DMS 273 (cell line): Measurements from ENCODE around the gene IGFBP7.
A peak's percentile ranks its signal among the peaks of the same experiment; 100 is the strongest.

Experiments
- DNase-seq: peaks from one replicate; lab custom pipeline; 2025; ENCODE audit not compliant: unreplicated experiment; lab: John Stamatoyannopoulos, UW

The IGFBP7 gene

DNA sequence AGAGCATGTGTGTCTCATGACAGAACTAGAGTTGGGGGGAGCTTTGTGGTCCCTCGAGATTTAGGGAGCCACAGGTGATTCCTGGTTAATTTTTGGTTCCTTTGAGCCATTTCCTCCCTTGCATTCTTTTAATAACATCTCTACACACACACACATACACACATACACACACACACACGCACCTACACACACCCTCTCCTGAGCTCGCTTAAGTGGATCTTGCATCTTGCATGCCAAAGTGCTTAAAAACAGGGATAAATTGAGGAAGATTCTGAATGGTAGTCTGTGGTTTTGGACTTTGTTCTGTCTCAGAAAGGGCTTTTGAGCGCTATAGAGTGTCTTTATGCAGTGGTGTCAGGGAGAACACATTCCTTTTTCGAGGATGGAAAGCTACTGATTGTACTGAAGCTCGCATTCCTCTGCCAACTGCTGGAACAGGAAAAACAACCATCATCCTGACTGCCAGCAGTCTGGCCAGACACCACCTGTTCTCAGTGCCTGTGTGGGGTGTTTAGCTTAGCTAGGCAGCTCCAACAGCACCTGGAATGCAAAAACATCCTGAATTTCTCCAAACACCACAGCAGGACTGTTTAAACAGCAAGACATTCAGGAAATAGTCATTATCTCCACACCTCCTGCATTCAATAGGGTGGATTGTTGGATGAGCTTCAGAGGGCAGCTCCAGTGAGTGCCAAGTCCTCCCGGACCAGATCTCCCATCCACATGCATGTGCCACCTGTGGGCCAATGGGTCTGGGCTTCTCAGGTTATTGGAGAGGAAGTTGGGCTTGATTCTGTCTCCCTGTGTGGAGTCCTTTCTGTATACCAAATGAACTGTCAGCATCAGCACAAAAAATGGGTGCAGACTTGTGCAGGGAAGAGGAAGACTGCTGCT, 21.9 kb upstream of the IGFBP7 start:
- peak; percentile 40 for DNase-seq

DNA sequence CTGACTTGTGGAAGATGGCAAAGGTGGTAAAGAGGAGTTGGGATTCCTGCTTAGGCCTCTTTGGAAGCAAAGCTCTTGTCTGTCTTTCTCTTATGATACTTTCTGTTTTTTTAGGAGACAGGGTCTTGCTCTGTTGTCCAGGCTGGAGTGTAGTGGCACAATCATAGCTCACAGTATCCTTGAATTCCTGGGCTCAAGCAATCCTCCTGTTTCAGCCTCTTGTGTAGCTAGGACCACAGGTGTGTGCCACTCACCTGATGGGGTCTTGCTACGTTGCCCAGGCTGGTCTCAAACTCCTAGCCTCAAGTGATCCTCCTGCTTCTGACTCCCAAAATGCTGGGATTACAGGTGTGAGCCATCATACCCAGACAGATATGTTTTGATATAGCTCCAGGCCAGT, 19.3 kb upstream of the IGFBP7 start:
- no peak for DNase-seq

DNA sequence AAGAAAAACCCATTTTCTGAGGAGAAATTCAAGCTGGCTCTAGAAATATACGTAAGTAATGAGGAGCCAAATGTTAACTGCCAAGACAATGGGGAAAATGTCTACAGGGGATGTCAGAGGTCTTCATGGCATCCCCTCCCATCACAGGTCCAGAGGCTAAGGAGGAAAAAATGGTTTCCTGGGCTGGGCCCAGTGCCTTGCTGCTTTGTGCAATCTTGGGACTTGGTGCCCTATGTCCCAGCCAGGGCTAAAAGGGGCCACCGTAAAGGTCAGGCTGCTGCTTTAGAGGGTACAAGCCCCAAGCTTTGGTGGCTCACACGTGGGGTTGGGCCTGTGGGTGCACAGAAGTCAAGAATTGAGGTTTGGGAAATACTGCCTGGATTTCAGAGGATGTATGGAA, 17.2 kb upstream of the IGFBP7 start:
- no peak for DNase-seq

DNA sequence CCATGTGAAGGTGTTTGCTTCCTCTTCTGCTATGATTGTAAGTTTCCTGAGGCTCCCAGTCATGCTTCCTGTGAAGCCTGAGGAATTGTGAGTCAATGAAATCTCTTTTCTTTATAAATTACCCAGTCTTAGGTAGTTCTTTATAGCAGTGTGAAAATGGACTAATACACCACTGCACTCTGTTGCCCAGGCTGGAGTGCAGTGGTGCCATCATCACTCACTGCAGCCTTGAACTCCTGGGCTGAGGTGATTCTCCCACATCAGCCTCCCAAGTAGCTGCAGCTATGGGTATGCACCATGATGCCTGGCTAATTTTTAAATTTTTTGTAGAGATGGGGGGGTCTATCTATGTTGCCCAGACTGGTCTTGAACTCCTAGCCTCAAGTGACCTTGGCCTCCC, 15.8 kb upstream of the IGFBP7 start:
- peak; percentile 2 for DNase-seq

- peak; percentile 19 for DNase-seq
These were observed 14.0 kb upstream of the IGFBP7 start for GRCh38 chr4:57124145-57124544.

DNA sequence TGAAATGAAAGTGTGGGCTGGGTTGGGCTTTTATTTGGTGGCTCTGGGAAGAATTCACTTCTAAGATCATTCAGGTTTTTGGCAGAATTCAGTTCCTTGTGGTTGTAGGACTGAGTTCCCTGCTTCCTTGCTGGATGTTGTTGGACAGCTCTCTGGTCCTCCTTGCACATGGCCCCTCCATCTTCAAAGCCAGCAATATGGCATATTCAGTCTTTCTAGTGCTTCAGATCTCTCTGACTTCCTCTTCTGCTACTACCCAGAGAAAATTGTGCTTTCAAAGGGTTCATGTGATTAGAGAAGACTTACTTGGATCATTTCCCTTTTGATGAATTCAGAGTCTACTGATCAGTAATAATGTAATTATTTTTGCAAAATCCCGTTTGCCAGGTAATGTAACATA, 12.8 kb upstream of the IGFBP7 start:
- DNase-seq, result no peak

DNA sequence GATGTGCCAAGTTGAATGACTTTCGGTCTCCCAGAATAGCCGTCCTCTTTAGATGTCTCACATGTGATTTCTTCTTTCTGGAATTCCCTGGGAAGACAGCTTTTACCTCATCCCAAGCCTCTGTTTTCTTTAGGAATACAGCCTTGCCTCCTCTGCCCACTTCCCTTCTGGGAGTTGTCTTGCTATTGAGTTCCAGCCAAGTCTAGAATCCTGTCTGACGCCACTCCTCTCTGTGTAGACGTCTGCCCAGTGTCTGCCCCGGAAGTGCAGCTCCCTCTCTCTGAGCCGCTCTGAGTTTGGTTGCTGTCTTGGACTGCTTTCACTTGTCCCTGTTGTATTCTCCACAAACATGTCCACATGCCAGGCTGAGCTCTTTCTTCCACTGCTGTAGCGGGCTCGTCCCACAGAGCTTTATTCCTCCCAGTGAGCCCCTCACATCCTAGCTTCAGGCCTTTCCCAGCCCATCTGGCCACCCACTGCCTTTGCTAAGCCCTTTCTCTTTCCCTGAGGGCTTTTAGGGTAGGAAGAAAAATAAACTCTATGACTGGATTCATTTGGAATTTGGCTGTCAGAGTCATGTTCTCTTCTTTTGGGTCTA, 9.0 kb upstream of the IGFBP7 start:
- peak; percentile 25 for DNase-seq

DNA sequence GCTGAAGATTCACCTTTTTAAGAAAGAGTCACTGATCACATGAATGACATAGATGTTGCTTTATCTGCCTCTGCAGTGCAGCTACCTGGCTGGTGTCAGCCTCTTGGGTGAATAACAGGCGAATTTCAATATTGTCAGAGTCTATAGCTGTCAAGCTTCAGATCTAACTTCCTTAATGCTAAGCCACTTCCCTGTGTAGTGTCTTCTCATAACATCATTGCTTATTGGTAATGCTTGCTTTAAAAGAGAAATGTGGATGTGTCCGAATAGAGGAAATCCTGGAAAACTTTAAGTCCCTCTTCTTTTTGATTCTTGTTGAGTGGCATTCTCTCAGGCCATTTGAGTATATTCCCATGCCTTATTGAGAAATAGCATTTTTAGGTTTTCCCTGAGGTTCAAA, 7.3 kb upstream of the IGFBP7 start:
- no peak for DNase-seq

- no peak for DNase-seq
These were observed 6.1 kb upstream of the IGFBP7 start for GRCh38 chr4:57116245-57116644.

DNA sequence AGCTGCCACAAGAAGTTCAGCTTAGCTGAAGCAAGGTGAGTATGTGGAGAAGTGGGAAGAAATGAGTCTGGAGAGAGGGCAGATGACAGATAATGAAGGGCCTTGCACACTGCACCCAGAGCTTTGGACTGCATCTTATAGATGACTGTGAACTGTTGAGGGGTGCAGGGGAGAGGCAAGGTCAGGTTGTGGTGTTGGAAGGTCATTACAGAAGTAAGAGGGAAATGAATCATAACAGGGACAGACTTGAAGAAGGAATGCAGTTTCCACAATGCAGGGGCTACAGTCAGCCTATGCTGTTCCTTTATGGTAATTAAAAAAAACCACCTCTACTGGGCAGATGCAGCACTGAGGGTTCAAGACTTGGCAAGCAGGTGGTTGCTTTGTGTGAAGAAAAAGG, 4.8 kb upstream of the IGFBP7 start:
- no peak for DNase-seq

DNA sequence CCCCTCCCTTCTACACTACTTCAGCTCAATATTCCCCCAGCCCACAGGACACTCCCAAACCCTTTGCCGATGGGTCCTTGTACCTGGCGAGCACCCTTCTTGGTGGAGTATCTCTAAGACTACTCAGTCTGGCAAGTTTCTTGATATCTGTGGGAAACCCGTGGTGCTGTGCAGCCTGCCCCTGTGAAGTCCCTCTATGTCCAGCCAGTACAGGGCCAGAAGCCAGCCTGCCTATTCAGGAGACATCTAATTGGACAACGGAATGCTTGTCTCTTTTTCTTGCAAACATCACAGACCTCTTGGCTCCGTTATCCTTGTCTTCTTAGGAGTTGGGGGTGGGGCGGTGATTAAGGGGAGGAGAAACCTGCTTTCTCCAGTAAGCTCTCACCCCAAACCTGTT, 3.7 kb upstream of the IGFBP7 start:
- DNase-seq, result no peak

- peak; percentile 39 for DNase-seq
These were observed 691 bp upstream of the IGFBP7 start for GRCh38 chr4:57110640-57111511.

DNA sequence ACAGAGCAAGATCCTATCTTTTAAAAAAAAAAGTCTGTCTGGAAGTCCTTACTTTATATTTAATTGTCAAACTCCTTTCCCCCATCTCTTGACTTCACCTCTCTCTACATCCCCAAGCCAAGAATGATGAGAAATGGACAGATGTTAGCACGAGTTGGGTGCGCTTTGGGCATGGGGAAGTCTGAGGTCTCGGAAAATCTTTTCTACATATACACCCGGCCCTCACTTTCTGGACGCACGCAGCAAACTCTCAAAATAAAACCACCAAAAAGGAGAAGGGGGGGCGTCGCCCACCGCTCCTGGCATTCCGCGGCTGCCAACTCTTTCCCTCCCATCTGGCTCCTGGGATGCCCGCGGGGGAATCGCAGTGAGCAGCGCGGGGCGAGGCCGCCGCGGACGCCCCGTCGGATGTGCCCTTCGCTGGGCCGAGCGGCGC, 756 bp downstream of the IGFBP7 start:
- peak; percentile 48 for DNase-seq

DNA sequence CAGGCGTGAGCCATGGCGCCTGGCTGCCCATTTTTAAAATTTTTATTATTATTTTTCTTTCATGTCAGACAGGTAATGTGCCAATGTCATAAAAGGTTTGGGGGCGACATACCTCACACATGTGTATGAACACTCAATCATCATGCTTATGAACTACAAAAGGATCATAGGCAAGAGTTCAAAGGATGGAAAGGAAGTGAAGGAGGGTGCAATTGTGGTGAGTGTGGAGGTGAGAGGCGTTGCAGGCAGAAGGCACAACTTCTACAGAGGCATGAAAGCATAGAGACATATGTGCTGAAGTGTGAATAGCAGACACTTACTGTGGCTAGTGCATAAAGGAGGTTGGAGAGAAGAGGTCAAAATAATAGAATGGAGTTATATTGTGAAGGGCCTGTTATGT, 4.0 kb downstream of the IGFBP7 start:
- DNase-seq, result no peak

- DNase-seq, result no peak
These were observed 5.3 kb downstream of the IGFBP7 start for GRCh38 chr4:57104706-57105560.

GRCh38 chr4:57103051-57103450, 7.1 kb downstream of the IGFBP7 start:
- peak; percentile 20 for DNase-seq

DNA sequence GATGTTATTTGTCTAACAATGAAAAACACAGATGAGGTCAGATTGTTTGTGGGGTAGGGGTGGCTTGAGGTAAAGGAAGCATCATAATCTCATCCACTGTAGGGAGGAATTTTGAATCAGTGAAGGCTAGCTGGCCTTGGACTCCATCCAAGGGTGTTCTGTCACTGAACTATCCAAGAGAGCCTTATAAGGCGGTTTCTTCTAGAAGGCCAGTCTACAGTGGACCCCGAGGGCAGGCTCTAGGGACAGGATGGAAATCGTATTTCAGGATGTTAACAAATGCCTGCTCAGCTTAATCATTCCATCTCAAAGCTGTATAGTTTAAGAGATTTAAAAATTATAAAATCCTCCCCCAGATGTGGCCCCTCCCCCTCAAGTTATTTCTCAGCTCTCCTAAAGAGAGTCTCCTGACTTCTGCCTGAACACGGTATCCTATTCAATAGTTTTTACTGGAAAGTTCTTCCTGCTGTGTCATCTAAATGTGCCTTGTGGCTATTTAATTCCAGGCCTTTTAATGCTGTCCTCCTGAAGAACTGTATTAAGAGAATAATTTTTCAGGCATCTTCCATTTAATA, 8.0 kb downstream of the IGFBP7 start:
- DNase-seq, result peak; percentile 29

DNA sequence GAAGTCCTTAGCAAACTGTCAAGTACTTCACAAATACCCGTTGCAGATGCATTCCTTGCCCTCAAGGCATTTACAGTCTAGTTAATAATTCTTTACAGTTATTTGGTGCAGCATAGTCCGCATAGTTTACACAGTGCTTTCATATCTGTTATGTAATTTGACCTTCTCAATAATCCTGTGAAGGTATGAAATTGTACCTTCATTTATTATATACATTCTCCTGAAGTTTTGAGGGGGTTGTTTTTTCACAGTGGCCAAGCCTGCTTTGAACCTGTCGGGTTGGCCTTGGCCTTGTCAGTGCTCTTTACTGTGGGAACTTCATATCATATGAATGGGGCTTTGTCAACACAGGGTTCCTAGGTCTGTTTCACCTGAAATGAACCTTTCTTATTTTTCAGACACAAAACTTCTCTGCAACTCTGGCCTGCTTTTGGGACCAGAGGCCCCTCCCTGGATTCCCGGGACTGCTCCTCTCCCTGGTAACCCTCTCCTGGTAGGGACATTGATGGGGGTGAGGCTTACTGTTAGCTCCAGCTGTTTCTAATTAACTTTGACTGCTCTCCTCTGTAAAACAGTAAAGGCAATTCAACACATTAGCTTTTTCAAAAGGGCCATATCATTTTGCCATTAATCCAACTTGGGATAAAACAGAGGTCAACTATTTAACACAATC, 9.1 kb downstream of the IGFBP7 start:
- DNase-seq, result peak; percentile 1

GRCh38 chr4:57099363-57099762, 10.8 kb downstream of the IGFBP7 start:
- no peak for DNase-seq

DNA sequence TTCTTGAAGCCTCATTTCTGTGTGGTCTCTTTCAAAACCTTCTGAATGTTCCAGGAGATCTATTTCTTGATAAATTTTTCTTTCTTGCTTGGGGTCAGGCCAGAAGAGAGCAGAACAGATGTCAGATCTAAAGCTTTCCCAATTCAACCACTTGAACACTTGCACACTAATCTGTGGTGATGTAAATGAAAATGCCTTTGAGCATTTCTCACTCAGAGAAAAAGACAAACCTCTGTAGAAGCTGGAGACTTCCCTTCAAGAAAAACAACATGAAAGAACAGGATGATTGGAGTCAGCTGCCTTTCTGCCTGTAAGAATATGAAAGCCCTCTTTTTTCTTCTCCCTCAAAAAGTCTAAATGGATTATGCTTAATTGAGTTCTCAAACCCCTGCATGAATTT, 11.2 kb downstream of the IGFBP7 start:
- peak; percentile 13 for DNase-seq
